Neuron (in vitro differentiated cells): ENCODE measurements around the gene LRRC51.

Experiments used
- H2AFZ ChIP-seq: one replicate; pipeline ENCODE4 v1.6.1; 2013; ENCODE audit warnings: low read depth, mild to moderate bottlenecking, inconsistent platforms, low read length, moderate library complexity
- H3K27me3 ChIP-seq: one replicate; pipeline ENCODE4 v1.6.1; 2013; ENCODE audit warnings: low read length; ENCODE audit not compliant: insufficient read depth
- H3K36me3 ChIP-seq: one replicate; pipeline ENCODE4 v1.6.1; 2013; ENCODE audit warnings: low read length; ENCODE audit not compliant: insufficient read depth
- H3K4me1 ChIP-seq: one replicate; pipeline ENCODE4 v1.6.1; 2013; ENCODE audit warnings: low read length; ENCODE audit not compliant: insufficient read depth
- H3K4me3 ChIP-seq: 2 replicates; pipeline ENCODE4 v1.5.1; 2013; ENCODE audit warnings: mild to moderate bottlenecking, low read length, moderate library complexity
- H3K9me3 ChIP-seq: one replicate; pipeline ENCODE4 v1.6.1; 2013; ENCODE audit warnings: low read length

Gene LRRC51

DNA sequence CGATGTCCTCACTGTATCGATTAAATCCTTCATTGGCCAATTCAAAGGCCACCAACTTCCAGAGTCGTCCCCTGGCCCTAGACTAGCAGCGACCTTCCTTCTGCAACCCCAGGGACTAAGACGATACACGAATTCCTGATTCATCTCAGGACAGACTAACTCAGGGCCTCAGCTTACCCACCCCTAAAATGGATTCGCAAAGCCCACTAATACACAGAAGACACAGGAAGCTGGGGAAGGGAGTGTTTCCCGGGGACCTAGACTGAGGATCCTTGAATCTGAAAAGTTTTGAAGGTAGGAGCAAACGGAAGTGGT is 21.9 kb downstream of the LRRC51 start:
- Histone ChIP-seq H3K27me3 (no peaks in the 10 kb centered on the region), H3K9me3 (no peaks in the 10 kb centered on the region), H3K36me3 (peaks cover 30% of the 10 kb centered on the region), H2AFZ (no peak overlapping the region), H3K4me1 (peaks cover 19% of the 10 kb centered on the region), H3K4me3 (peak overlapping the region; percentile 89)

DNA sequence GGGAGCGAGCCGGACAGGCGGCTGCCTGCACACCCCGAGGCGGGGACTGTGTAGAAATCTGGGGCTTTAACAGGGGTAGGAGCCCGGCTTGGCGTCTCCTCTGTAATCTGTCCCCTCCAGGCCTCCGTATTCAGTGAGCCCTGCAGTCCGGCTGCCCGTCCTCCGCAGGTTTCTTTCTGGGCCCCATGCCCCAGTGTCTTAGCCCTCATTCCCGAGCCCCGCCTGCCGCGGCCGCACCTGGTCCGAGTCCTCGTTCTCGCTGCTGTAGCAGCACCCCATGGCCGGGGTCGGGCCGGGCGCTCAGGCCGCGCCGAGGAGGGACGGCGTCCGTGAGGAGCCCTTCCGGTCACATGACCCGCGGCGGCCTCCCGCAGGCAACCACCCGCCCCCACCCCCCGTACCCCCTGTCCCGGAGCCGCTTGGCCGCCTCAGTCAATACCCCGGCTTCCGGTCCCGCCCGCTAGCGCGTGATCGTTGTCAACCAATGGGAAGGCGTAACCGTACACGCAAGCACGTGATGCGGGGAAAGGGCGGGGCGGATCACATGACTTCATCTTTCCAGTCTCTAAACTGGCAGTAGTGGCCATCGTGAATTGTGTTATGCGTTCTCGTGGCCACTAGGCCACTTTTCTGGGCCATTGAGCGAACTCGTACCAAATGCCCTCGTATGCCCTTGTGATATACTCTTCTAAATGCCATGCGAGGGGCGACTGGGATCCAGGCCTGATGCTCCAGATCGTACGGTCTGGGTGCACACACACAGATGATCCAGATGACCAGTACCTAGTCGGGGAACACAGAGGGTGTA is 22.5 kb downstream of the LRRC51 start, which contains the start of gene LAMTOR1:
Gene LAMTOR1, minus strand, starts transcription at position 352 of the 808 bp plus-strand sequence. Its CDS starts 73 bp downstream, at position 279.
- H3K36me3 ChIP-seq: peaks cover 25% of the 10 kb centered on the region
- H3K4me3 ChIP-seq: peak within 1 kb of the TSS; percentile 89
- peaks cover 19% of the 10 kb centered on the region for H3K4me1 ChIP-seq
- H3K9me3 ChIP-seq: no peaks in the 10 kb centered on the region
- no peak within 1 kb of the TSS for H2AFZ ChIP-seq
- H3K27me3 ChIP-seq: no peaks in the 10 kb centered on the region

GRCh38 chr11:72103754-72104167 is 23.1 kb downstream of the LRRC51 start:
- no peak overlapping the region for H2AFZ ChIP-seq
- H3K4me1 ChIP-seq: peaks cover 19% of the 10 kb centered on the region
- H3K4me3 ChIP-seq: peak overlapping the region; percentile 8
- H3K27me3 ChIP-seq: no peaks in the 10 kb centered on the region
- peaks cover 18% of the 10 kb centered on the region for H3K36me3 ChIP-seq
- no peaks in the 10 kb centered on the region for H3K9me3 ChIP-seq

DNA sequence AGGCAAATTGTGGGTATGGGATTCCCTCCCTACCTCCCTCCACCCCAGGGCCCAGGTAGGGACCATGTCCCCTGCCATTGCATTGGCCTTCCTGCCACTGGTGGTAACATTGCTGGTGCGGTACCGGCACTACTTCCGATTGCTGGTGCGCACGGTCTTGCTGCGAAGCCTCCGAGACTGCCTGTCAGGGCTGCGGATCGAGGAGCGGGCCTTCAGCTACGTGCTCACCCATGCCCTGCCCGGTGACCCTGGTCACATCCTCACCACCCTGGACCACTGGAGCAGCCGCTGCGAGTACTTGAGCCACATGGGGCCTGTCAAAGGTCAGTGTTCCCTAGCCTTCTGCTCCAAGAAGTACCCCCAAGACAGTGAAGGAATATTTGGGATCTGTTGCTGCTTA is 25.2 kb downstream of the LRRC51 start, which contains the start of gene TOMT:
Gene TOMT, plus strand, starts transcription at position 37 of the 400 bp plus-strand sequence. Its CDS starts 28 bp downstream, at position 65.
- Histone ChIP-seq H2AFZ (no peak within 1 kb of the TSS), H3K4me3 (no peak within 1 kb of the TSS), H3K4me1 (peaks cover 19% of the 10 kb centered on the region), H3K36me3 (peaks cover 7% of the 10 kb centered on the region), H3K27me3 (no peaks in the 10 kb centered on the region), H3K9me3 (no peaks in the 10 kb centered on the region)

DNA sequence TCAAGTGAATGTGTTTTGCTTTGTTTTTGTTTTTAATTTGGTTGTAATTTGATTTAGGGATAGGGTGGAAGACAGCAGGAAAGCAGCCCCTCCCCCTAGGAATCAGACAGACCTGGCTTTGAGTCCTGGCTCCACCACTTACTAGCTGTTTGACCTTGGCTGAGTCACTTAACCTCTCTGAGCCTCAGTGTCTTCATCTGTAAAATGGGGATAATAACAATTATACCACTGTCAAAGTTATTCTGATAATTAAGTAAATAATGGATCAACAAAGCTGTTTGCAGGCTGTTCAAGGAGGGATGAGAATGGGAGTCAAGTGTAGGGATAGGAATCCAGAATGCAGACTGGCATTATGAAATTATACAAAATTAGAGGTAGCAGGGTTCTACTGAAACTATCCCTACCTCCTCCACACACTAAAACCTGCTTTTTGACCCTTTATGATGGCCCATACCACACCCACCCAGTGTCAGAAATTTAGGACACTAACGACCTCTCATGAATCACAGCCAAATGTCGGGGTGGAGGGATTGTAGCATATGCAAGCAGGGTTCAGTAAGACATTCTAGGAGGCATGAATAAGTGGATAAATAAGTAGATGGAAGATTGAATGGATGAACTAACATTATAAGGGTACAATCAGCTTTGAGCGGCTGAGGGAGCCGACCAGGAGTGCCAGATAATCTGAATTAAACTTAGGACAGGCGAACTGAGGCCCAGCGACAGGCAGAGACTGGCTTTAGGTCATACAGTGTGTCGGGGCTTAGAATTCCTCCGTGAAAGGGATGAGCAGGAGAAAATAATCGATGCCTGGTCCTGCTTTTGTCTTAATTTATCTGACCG is 30.9 kb downstream of the LRRC51 start:
- Histone ChIP-seq H3K36me3 (peaks cover 2% of the 10 kb centered on the region), H3K4me3 (peak overlapping the region; percentile 69), H2AFZ (no peak overlapping the region), H3K27me3 (no peaks in the 10 kb centered on the region), H3K4me1 (peaks cover 11% of the 10 kb centered on the region), H3K9me3 (no peaks in the 10 kb centered on the region)

DNA sequence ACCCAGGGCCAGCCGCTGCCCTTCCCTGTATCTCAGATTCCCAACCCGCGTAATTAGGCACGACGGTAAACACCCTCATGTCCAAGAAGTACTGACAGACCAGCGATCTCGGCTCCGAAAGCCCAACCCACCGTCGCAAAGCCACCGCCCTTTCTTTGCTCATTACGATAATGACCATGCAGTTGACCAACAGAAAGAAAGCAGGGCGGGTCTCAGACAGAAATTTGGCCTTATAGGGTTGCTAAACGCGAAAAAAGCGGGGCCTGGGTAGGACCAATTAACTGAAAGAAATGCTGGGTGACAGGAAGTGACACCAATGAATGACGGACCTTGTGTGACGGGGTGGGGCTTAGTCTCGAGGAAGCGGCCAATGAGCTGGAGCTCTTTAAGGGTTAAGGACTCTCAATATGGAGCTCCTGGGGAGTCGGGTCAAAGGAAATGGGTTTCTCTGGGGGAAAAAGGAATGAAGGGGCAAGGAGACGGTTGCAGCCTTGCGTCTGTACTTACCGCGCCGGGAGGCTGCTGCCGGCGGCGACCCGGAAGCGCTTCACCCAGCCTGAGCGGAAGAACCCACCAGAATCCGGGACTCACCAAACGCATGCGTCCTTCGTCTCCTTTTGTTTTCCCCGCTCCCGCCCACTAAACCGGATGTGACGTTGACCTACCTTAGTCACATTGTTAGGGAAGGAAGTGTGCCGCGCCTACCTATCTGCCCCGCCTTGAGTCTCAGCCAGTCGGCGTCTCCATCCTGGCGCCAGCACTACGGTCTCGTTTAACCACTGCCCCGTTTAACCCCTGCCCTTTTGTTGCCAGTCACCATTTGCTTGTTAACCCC is 31.7 kb downstream of the LRRC51 start, which contains the start of gene ANAPC15:
Gene ANAPC15, minus strand, starts transcription at position 553 of the 835 bp plus-strand sequence. CDS start 1,419 bp downstream, outside the sequence.
- Histone ChIP-seq H3K4me1 (peaks cover 11% of the 10 kb centered on the region), H3K4me3 (peak within 1 kb of the TSS; percentile 69), H3K9me3 (no peaks in the 10 kb centered on the region), H3K27me3 (no peaks in the 10 kb centered on the region), H3K36me3 (peaks cover 2% of the 10 kb centered on the region), H2AFZ (peak within 1 kb of the TSS; percentile 39)

DNA sequence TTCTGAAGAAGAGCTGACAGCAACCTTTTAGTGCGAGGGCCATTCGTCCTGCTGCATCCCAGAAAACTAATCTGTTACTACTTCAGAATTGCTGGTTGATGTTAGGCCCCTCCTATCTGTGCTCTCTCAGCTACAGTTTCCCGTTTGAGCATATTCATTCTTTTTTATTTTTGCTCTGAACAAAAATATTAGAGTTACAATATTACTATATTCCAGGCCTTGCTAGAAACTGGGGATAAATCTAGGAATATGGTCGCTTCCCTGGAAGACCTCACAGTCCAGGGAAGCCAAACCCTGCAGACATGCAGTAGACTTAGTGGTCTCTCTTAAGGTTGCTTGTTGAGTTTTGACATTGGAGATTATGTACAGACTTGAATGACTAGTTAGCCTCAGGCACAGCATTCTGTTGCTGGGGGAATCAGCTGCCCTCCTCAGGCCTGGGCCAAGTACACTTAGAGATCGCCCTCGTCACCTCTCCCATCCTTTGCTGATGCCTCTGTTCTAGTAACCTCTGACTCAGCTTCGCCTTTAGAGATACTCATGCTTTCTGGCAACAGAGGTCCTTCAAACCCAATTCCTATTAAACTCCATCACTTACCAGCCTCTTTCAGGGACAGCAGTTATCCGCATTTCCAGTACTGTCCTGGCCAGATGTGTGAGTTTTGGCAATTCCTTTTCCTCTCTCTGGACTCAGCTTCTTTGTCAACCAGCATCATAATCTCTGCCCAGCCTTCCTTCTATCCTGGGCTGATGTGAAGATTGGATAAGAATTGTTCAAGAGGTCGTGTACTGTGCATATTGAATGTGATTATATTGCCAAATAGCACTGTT is 32.5 kb downstream of the LRRC51 start:
- Histone ChIP-seq H3K27me3 (no peaks in the 10 kb centered on the region), H2AFZ (peak overlapping the region; percentile 39), H3K36me3 (peaks cover 2% of the 10 kb centered on the region), H3K4me3 (peak overlapping the region; percentile 69), H3K9me3 (no peaks in the 10 kb centered on the region), H3K4me1 (peaks cover 11% of the 10 kb centered on the region)

GRCh38 chr11:72114570-72114969 is 33.9 kb downstream of the LRRC51 start:
- no peaks in the 10 kb centered on the region for H3K9me3 ChIP-seq
- no peak overlapping the region for H3K4me3 ChIP-seq
- no peak overlapping the region for H2AFZ ChIP-seq
- peaks cover 16% of the 10 kb centered on the region for H3K4me1 ChIP-seq
- H3K27me3 ChIP-seq: no peaks in the 10 kb centered on the region
- H3K36me3 ChIP-seq: no peaks in the 10 kb centered on the region

GRCh38 chr11:72116019-72116755 is 35.5 kb downstream of the LRRC51 start:
- Histone ChIP-seq H3K27me3 (no peaks in the 10 kb centered on the region), H3K4me3 (no peak overlapping the region), H3K36me3 (no peaks in the 10 kb centered on the region), H3K9me3 (no peaks in the 10 kb centered on the region), H3K4me1 (peaks cover 16% of the 10 kb centered on the region), H2AFZ (no peak overlapping the region)

DNA sequence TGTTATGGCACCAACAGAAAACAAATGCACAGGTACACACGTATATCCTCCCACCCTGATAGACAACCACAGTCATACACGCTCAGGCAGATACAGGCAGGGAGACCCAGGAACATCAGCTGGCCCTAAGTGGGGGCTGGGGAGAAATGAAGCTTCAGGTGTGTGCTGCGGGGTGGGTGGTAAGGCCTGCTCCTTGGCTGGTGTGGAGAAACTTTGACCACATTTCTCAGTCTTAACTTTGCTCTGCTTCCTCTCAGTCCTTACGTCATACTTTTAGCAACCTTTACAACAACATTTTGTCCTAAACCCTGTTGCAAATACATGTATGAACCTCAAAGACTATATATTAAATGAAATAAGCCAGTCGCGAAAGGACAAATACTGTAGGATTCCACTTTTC is 38.5 kb downstream of the LRRC51 start:
- Histone ChIP-seq H3K27me3 (peaks cover 5% of the 10 kb centered on the region), H3K36me3 (no peaks in the 10 kb centered on the region), H2AFZ (no peak overlapping the region), H3K4me1 (peaks cover 5% of the 10 kb centered on the region), H3K9me3 (no peaks in the 10 kb centered on the region), H3K4me3 (no peak overlapping the region)

DNA sequence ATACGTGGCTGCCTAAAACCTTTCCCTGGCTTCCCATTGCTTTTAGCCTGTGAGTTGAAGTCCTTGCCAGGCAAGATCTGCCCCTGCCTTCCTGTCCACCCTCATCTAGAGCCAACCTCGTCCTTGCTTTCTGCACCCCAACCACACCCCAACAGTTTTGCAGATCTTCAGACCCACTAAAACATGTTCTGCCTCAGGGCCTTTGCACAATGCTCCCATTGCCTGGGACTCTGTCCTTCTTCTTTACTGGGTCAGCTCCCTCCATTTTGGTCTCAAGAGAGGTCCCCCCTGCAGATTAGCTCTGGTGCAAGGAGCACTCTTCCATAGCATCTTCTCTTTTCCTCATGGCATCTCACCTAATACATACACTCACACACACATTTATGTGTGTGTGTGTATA is 40.3 kb downstream of the LRRC51 start:
- H3K36me3 ChIP-seq: no peaks in the 10 kb centered on the region
- H3K9me3 ChIP-seq: no peaks in the 10 kb centered on the region
- peaks cover 5% of the 10 kb centered on the region for H3K4me1 ChIP-seq
- H3K4me3 ChIP-seq: no peak overlapping the region
- no peak overlapping the region for H2AFZ ChIP-seq
- H3K27me3 ChIP-seq: peaks cover 5% of the 10 kb centered on the region
